Mononuclear cell (primary cell): ENCODE data around the gene GDF2. TPM values are rescaled to one million over a fixed set of nuclear protein-coding genes. Genes with fewer than 3 reads are reported as not detected.

Experiments
- H3K27me3 ChIP-seq: 2 replicates; pipeline ENCODE4 v1.6.0; 2011; ENCODE audit warnings: low read length, control low read depth; ENCODE audit not compliant: insufficient read depth
- H3K4me1 ChIP-seq: 2 replicates; pipeline ENCODE4 v1.5.1; 2011; ENCODE audit warnings: mild to moderate bottlenecking, low read length, control low read depth; ENCODE audit not compliant: insufficient read depth
- H3K4me3 ChIP-seq: 2 replicates; pipeline ENCODE4 v1.5.1; 2011; ENCODE audit warnings: mild to moderate bottlenecking, low read length, moderate library complexity
- H3K9me3 ChIP-seq: 2 replicates; pipeline ENCODE4 v1.5.1; 2011; ENCODE audit warnings: low read depth, mild to moderate bottlenecking, control low read depth, low read length
- total RNA-seq: library from RNA; depleted of rRNA; stranded (reverse); fragments of >200 nt; gene quantifications from one replicate; pipeline ENCODE4 v1.2.3, GENCODE V29; 2012

Gene GDF2
- total RNA-seq, 1 donor = not detected

- no peaks in the 10 kb centered on the region for H3K27me3 ChIP-seq
- no peaks in the 10 kb centered on the region for H3K9me3 ChIP-seq
- H3K4me3 ChIP-seq = no peak overlapping the region
- H3K4me1 ChIP-seq = peaks cover 4% of the 10 kb centered on the region
Measured at GRCh38 chr10:47315421-47315820, 6.8 kb upstream of the GDF2 start.

DNA sequence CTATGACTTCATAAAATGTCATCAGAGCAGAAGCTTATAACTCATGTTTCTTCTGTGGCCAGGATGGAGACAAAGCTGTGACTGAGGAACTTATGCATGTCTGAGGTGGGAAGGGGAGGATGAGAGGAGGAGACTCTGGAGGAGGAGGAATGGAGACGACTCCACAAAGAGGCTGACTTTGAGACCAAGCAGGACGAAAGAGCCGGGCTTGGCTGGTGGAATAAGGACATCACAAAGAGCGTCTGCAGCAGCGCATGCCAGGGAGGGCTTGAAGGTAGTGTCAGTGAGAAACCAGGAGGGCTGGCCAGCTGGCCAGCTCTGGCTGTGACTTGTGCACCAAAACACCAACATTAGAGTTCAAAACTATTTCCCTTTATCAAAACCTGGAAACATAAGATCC lies 6.1 kb upstream of the GDF2 start:
- Histone ChIP-seq H3K9me3 (no peaks in the 10 kb centered on the region), H3K4me3 (no peak overlapping the region), H3K27me3 (no peaks in the 10 kb centered on the region), H3K4me1 (peaks cover 4% of the 10 kb centered on the region)

DNA sequence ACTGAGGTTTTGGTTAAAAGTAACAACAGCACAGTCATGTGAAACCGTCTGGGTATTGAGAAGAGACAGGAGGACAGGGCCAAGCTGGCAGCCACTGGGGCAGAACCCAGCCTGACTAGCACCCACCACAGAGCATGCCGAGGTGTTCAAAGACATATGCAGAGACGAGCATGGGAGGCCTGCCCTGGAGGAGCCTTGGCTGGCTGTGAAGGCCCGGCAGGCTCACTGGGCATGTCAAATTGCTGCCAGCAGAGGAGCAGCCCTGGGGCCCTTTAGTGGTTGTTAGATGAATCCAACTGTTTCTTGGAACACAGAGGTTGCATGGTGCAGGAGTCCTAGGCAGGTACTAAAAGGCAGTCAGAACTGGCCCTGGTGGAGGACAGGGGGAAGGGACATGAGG lies 5.0 kb upstream of the GDF2 start:
- Histone ChIP-seq H3K4me1 (no peaks in the 10 kb centered on the region), H3K27me3 (no peaks in the 10 kb centered on the region), H3K4me3 (no peak overlapping the region), H3K9me3 (no peaks in the 10 kb centered on the region)

GRCh38 chr10:47318706-47319105 lies 3.5 kb upstream of the GDF2 start:
- Histone ChIP-seq H3K27me3 (no peaks in the 10 kb centered on the region), H3K4me3 (no peak overlapping the region), H3K9me3 (no peaks in the 10 kb centered on the region), H3K4me1 (no peaks in the 10 kb centered on the region)

DNA sequence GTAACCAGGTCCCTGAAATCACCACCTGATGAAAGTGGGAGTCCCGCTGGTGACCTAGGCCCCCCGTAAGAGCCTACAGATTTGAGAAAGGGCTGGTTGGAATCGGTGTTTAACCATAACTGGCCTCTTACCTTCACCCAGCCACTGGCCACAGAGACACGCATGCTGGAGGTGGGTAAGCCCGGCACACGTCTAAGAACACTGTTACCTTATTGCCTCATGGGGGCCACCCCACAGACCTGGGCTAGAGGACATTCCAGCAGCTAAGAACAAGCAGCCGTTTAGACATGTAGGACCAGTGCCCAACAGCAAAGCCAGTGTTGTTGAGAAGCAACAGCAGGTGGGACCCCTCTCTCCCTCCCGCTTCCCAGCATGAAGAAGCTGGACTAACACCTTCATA lies 2.5 kb upstream of the GDF2 start:
- no peaks in the 10 kb centered on the region for H3K27me3 ChIP-seq
- no peaks in the 10 kb centered on the region for H3K9me3 ChIP-seq
- H3K4me3 ChIP-seq = no peak overlapping the region
- H3K4me1 ChIP-seq = no peaks in the 10 kb centered on the region

GRCh38 chr10:47320812-47321211 lies 1.4 kb upstream of the GDF2 start:
- Histone ChIP-seq H3K4me3 (no peak overlapping the region), H3K4me1 (no peaks in the 10 kb centered on the region), H3K9me3 (no peaks in the 10 kb centered on the region), H3K27me3 (no peaks in the 10 kb centered on the region)

GRCh38 chr10:47321521-47322195 lies 596 bp upstream of the GDF2 start:
- no peak overlapping the region for H3K4me3 ChIP-seq
- no peaks in the 10 kb centered on the region for H3K9me3 ChIP-seq
- no peaks in the 10 kb centered on the region for H3K4me1 ChIP-seq
- no peaks in the 10 kb centered on the region for H3K27me3 ChIP-seq

DNA sequence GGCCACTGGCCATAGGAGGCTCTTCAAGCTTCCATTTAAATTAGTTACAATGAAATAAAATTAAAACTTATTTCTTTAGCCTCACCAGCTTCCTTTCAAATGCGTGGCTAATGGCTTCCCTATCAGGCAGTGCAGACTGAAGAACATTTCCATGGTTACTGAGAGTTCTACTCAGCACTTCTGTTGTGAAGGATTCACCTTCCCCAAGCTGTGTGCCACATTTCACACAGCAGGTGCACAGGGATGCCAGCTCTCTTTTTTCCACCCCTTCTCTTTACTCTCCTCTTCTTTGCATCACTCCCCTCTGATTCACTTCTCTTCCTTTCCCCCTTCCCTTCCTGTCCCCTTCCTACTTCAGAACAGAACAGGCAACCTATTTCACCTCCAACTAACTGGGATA lies 833 bp downstream of the GDF2 start:
- H3K4me1 ChIP-seq = no peaks in the 10 kb centered on the region
- no peaks in the 10 kb centered on the region for H3K9me3 ChIP-seq

GRCh38 chr10:47323636-47324296 lies 1.5 kb downstream of the GDF2 start:
- no peaks in the 10 kb centered on the region for H3K27me3 ChIP-seq

More for the DNA sequence above, 833 bp downstream of the GDF2 start:
- no peak overlapping the region for H3K4me3 ChIP-seq
- no peaks in the 10 kb centered on the region for H3K27me3 ChIP-seq

GRCh38 chr10:47325303-47326291 lies 3.3 kb downstream of the GDF2 start:
- H3K4me3 ChIP-seq = no peak overlapping the region
- H3K4me1 ChIP-seq = no peaks in the 10 kb centered on the region
- no peaks in the 10 kb centered on the region for H3K9me3 ChIP-seq
- H3K27me3 ChIP-seq = no peaks in the 10 kb centered on the region

More at GRCh38 chr10:47323636-47324296, 1.5 kb downstream of the GDF2 start:
- no peaks in the 10 kb centered on the region for H3K9me3 ChIP-seq
- no peaks in the 10 kb centered on the region for H3K4me1 ChIP-seq
- H3K4me3 ChIP-seq = no peak overlapping the region

DNA sequence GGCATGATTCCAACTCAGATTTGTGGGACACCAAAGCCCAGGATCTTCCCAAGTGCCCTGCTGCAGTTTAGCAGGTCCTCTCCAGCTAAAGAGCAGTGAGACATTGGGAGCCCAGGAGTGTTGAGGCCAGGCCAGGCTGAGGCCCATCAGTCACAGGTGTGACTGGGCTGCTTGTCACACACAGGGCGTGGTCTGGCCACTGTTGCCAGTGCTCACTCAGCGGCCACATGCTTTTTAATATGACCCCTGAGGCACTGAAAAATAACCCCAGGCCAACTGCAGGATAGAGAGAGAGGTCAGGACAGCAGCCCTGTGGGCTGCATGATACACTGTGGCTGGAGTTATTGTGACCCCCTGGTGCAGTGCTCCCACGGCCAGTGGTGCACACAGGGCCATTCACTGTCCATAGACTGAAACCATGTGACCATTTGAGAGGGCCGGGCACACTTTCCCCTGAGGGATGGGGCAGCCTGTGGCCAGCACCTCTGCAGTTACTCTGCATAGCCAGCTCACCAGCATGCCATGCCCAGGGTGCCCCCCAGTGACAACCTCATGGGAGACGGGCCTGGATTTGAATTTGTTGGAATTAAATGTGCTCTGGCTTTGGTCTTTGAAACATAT lies 4.2 kb downstream of the GDF2 start:
- H3K4me1 ChIP-seq = no peaks in the 10 kb centered on the region
- no peak overlapping the region for H3K4me3 ChIP-seq
- H3K9me3 ChIP-seq = no peaks in the 10 kb centered on the region
- H3K27me3 ChIP-seq = no peaks in the 10 kb centered on the region

- Histone ChIP-seq H3K4me3 (no peak overlapping the region), H3K9me3 (no peaks in the 10 kb centered on the region), H3K4me1 (no peaks in the 10 kb centered on the region), H3K27me3 (no peaks in the 10 kb centered on the region)
Measured at GRCh38 chr10:47326927-47327330, 4.7 kb downstream of the GDF2 start.

DNA sequence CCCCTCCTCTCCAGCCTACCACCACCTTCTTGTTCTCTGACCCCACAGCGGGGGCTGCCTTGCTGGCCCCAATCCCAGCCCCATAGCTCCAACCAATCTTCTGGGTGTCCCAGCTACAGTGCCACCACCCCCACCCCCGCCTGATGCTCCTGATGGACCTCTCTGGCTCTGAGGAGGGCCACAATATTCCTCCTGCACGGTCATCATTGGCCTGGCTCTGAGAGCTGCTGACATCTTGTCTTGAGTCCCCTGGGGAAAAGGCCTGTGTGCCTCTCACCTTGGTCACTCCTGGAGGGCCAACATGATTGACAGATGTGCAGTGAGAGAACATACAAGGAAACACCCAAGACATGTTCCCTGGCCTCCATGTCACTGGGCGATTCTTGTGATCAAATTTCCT lies 7.6 kb downstream of the GDF2 start:
- no peaks in the 10 kb centered on the region for H3K4me1 ChIP-seq
- no peaks in the 10 kb centered on the region for H3K9me3 ChIP-seq
- no peak overlapping the region for H3K4me3 ChIP-seq
- no peaks in the 10 kb centered on the region for H3K27me3 ChIP-seq

DNA sequence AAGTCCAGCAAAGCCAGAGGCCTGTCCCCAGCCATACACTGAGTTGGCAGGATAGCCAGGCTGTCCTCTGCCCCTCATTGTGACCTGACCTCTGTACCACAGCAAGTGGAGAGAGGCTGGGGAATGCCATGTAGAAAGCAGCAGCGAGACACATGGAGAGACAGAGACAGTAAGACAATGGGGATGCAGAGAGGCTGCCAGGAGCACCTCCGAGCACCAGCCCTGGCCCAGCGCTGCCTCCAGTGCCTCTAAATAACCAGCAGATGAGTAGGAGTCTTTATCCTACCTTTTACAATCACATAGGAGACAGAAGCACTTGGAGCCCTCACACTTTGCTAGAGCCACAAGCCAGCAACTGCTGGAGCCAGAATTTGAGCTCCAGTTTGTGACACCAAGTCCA lies 8.1 kb downstream of the GDF2 start:
- H3K27me3 ChIP-seq = no peaks in the 10 kb centered on the region
- H3K4me3 ChIP-seq = no peak overlapping the region

GRCh38 chr10:47330804-47331203 lies 8.6 kb downstream of the GDF2 start:
- Histone ChIP-seq H3K4me3 (no peak overlapping the region), H3K9me3 (no peaks in the 10 kb centered on the region), H3K4me1 (no peaks in the 10 kb centered on the region), H3K27me3 (no peaks in the 10 kb centered on the region)

More for the DNA sequence above, 8.1 kb downstream of the GDF2 start:
- H3K9me3 ChIP-seq = no peaks in the 10 kb centered on the region
- no peaks in the 10 kb centered on the region for H3K4me1 ChIP-seq
